ENCODE results near the gene JMY.

The JMY gene

GRCh38 chr5:79301046-79301712 lies 65.2 kb downstream of the JMY start:
- Mint-ChIP-seq H3K4me1 (ENCODE audit: low read depth) (no peaks in the 10 kb centered on the region), H3K27ac (no peak overlapping the region), H3K27me3 (no peaks in the 10 kb centered on the region), H3K36me3 (ENCODE audit: low read depth) (peaks cover 31% of the 10 kb centered on the region), H3K9me3 (no peaks in the 10 kb centered on the region), H3K4me3 (no peak overlapping the region)

- Mint-ChIP-seq H3K36me3 (ENCODE audit: low read depth) (peaks cover 38% of the 10 kb centered on the region), H3K4me1 (ENCODE audit: low read depth) (no peaks in the 10 kb centered on the region), H3K27me3 (no peaks in the 10 kb centered on the region), H3K27ac (no peak overlapping the region), H3K9me3 (no peaks in the 10 kb centered on the region), H3K4me3 (no peak overlapping the region)
These were observed 66.5 kb downstream of the JMY start for GRCh38 chr5:79302454-79302853.

- Mint-ChIP-seq H3K9me3 (no peaks in the 10 kb centered on the region), H3K36me3 (ENCODE audit: low read depth) (peaks cover 26% of the 10 kb centered on the region), H3K27me3 (no peaks in the 10 kb centered on the region), H3K4me1 (ENCODE audit: low read depth) (no peaks in the 10 kb centered on the region), H3K4me3 (no peak overlapping the region), H3K27ac (no peak overlapping the region)
These were observed 69.8 kb downstream of the JMY start for GRCh38 chr5:79305706-79306105.

- Mint-ChIP-seq H3K27ac (no peak overlapping the region), H3K36me3 (ENCODE audit: low read depth) (peaks cover 33% of the 10 kb centered on the region), H3K27me3 (no peaks in the 10 kb centered on the region), H3K4me3 (no peak overlapping the region), H3K4me1 (ENCODE audit: low read depth) (no peaks in the 10 kb centered on the region), H3K9me3 (no peaks in the 10 kb centered on the region)
These were observed 83.1 kb downstream of the JMY start for GRCh38 chr5:79318935-79319614.

GRCh38 chr5:79329453-79329852 lies 93.5 kb downstream of the JMY start:
- H3K27ac Mint-ChIP-seq: no peak overlapping the region
- no peaks in the 10 kb centered on the region for H3K27me3 Mint-ChIP-seq
- H3K4me3 Mint-ChIP-seq: no peak overlapping the region
- H3K4me1 Mint-ChIP-seq (ENCODE audit: low read depth): no peaks in the 10 kb centered on the region
- H3K36me3 Mint-ChIP-seq (ENCODE audit: low read depth): no peaks in the 10 kb centered on the region
- no peaks in the 10 kb centered on the region for H3K9me3 Mint-ChIP-seq

- Mint-ChIP-seq H3K4me3 (no peak overlapping the region), H3K4me1 (ENCODE audit: low read depth) (no peaks in the 10 kb centered on the region), H3K27me3 (peaks cover 4% of the 10 kb centered on the region), H3K27ac (no peak overlapping the region), H3K36me3 (ENCODE audit: low read depth) (no peaks in the 10 kb centered on the region), H3K9me3 (peaks cover 3% of the 10 kb centered on the region)
These were observed 94.1 kb downstream of the JMY start for GRCh38 chr5:79330071-79330470.

GRCh38 chr5:79333852-79334557 lies 98.1 kb downstream of the JMY start:
- peaks cover 12% of the 10 kb centered on the region for H3K27me3 Mint-ChIP-seq
- no peak overlapping the region for H3K4me3 Mint-ChIP-seq
- no peaks in the 10 kb centered on the region for H3K36me3 Mint-ChIP-seq (ENCODE audit: low read depth)
- no peak overlapping the region for H3K27ac Mint-ChIP-seq
- H3K9me3 Mint-ChIP-seq: peaks cover 8% of the 10 kb centered on the region
- H3K4me1 Mint-ChIP-seq (ENCODE audit: low read depth): no peaks in the 10 kb centered on the region

- no peak overlapping the region for H3K4me3 Mint-ChIP-seq
- H3K27ac Mint-ChIP-seq: no peak overlapping the region
- H3K4me1 Mint-ChIP-seq (ENCODE audit: low read depth): no peaks in the 10 kb centered on the region
- H3K9me3 Mint-ChIP-seq: no peaks in the 10 kb centered on the region
- no peaks in the 10 kb centered on the region for H3K27me3 Mint-ChIP-seq
- no peaks in the 10 kb centered on the region for H3K36me3 Mint-ChIP-seq (ENCODE audit: low read depth)
These were observed 110.5 kb downstream of the JMY start for GRCh38 chr5:79346420-79346824.

GRCh38 chr5:79349047-79349446 lies 113.1 kb downstream of the JMY start:
- no peak overlapping the region for H3K27ac Mint-ChIP-seq

GRCh38 chr5:79349881-79350280 lies 114.0 kb downstream of the JMY start:
- no peak overlapping the region for H3K27ac Mint-ChIP-seq

More at GRCh38 chr5:79349047-79349446, 113.1 kb downstream of the JMY start:
- Mint-ChIP-seq H3K4me3 (no peak overlapping the region), H3K27me3 (no peaks in the 10 kb centered on the region), H3K9me3 (no peaks in the 10 kb centered on the region), H3K4me1 (ENCODE audit: low read depth) (no peaks in the 10 kb centered on the region), H3K36me3 (ENCODE audit: low read depth) (no peaks in the 10 kb centered on the region)

GRCh38 chr5:79357398-79357797 lies 121.5 kb downstream of the JMY start:
- Mint-ChIP-seq H3K27ac (no peak overlapping the region), H3K4me1 (ENCODE audit: low read depth) (no peaks in the 10 kb centered on the region), H3K4me3 (no peak overlapping the region), H3K9me3 (no peaks in the 10 kb centered on the region), H3K27me3 (peaks cover 8% of the 10 kb centered on the region), H3K36me3 (ENCODE audit: low read depth) (no peaks in the 10 kb centered on the region)

More at GRCh38 chr5:79349881-79350280, 114.0 kb downstream of the JMY start:
- no peaks in the 10 kb centered on the region for H3K9me3 Mint-ChIP-seq
- H3K4me3 Mint-ChIP-seq: no peak overlapping the region
- H3K27me3 Mint-ChIP-seq: no peaks in the 10 kb centered on the region
- no peaks in the 10 kb centered on the region for H3K36me3 Mint-ChIP-seq (ENCODE audit: low read depth)
- H3K4me1 Mint-ChIP-seq (ENCODE audit: low read depth): no peaks in the 10 kb centered on the region
